GM18520 (cell line): ENCODE results near the gene AGFG2.
"Not testable (repeated sequence)": the region's sequence is repeated elsewhere in the genome, so short reads cannot be mapped to it uniquely, and the experiment has no call there.

Experiments
- ATAC-seq: cut with Tn5 transposase; IDR thresholded peaks from one replicate; pipeline ENCODE4 v1.9.1; 2021; ENCODE audit not compliant: unreplicated experiment

Gene AGFG2

DNA sequence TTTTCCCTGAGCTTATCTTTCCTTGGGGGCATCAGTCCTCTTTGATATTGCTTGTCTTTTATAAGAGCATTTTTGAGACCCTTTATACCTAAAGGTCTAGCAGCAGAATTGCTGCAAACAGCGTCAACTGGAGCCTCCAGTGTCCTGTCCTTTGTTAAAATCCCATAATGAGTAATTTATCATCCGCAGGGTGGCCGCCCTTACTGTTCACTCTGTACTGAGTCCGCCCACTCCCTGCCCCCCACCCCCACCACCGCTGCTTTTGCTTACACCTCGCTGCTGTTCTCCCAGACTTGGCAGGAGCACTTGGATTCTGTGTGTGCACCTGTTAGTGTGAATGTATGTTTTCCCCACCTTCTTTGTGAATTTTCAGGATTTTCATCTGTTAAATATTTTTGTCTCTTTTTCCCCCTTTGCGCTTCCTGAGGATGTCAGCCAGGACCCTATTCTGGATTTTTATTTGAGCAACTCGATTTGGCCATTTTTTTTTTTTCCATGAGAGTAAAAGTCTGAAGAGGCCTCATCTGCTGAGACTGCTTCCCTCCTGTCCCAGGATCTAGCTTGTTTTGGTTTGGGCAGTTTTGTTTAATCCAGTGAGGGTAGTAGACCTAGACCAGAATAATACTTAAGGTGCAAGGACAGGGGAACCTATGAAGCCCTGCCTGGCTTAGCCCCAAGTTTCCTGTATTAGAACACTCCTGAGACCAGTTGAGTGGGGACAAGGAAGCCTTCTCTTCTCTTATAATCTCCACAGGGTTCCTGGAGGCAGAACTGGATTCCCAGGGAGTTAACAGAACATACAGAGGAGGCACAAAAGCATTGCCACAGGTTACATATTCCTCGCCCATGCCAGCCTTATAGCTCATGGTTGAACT, 8.2 kb downstream of the AGFG2 start:
- ATAC-seq = no peak

DNA sequence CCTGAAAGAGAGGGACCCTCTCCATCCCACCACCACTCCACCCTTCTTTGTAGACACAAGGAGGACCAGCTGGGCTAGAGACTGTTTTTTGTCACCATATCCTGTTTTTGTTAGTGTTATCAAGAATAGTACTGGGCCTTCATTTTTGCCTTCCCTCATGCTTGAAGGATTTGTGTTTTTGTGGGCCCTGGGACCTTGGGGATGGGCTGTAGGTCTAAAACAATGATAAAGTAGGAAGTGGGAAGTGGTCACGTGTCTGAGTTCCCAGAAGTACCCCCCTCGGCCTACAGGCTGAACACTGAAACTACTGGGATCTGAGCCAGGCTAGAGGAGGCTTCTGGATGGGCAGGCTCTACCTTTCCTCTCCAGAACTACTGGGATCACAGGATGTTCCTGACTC, 8.9 kb downstream of the AGFG2 start:
- ATAC-seq = no peak

DNA sequence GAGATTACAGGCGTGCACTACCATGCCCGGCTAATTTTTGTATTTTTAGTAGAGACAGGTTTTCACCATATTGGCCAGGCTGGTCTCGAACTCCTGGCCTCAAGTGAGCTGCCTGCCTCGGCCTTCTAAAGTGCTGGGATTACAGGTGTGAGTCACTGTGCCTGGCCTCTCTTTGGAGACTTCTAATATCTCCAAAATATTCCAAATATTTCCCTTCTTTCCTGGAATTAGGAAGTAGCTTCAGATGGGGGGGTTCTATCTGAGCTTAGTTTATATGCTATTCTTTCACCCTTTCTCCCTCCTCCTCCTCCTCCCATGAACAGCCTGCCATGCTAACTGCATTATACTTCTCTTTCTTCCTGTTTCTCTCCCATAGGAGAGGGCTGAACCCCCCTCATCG, 9.4 kb downstream of the AGFG2 start:
- not testable (repeated sequence) for ATAC-seq

DNA sequence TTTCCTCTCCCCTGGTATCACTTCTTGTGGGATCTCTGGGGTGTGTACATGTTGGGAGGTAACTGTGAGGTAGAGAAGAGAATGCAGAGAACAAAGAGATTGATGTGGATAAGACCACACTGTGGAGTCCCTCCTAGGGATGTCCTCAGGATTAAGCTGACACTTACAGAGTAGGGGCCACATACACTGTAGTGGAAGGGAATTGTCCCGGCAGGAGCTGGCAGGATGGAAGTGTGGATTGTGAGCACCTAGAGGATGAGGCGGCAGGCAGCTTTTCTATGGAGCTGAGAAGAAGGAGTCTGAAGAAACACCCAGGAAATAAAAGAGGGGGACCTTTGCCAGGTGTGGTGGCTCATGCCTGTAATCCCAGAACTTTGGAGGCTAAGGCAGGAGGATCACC, 13.5 kb downstream of the AGFG2 start:
- ATAC-seq = no peak

DNA sequence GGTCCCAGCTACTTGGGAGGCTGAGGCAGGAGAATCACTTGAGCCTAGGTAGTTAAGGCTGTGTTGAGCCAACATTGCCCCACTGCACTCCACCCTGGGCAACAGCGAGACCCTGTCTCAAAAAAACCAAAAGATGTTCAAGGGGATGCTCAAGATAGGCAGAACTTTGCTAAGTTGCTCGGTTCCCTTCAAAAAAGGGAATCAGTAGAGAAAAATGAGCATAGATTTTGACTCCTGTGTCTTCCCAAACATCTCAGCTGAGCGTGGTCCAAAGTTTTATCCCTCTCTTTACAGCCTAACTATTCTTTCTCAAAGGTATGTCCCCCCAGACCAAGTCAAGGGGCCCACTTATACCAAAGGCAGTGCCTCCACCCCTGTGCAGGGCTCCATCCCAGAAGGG, 14.0 kb downstream of the AGFG2 start:
- no peak for ATAC-seq

DNA sequence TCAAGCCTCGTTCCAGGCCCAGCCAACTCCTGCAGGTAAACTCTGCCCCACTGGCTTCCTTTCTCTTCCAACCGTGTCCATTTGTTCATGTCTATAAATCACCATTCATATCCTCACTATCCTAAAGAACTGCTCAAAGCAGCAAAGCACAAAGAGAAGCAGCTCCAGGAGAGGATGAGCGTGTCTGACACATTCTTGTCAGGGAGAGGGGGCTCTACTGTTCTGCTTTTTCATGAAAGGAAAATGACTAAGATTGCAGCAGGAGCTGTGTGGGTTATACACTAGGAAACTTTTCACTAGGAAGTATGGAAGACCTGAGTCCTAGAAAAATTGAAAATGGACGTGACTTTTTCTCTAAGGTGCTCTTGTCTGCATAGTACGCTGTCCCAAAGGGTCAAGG, 16.7 kb downstream of the AGFG2 start:
- no peak for ATAC-seq

DNA sequence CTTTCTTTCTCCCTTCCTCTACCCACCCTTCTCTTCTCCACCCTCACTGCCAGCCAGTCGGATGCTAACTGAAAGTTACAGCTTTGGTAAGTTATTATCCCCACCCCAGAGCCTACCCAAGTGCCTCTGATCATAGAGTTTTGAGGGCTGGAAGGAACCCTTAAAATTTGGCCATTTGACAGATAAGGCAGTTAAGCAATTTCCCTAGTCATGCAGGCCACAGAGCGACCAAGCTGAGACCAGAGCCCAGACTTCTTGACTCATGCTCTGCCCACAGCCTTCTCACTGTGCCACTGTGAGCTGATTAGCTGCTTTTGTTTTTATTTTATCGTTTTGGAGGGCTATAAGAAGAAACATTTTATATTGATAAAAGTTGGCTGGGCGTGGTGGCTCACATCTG, 17.5 kb downstream of the AGFG2 start:
- ATAC-seq = no peak

DNA sequence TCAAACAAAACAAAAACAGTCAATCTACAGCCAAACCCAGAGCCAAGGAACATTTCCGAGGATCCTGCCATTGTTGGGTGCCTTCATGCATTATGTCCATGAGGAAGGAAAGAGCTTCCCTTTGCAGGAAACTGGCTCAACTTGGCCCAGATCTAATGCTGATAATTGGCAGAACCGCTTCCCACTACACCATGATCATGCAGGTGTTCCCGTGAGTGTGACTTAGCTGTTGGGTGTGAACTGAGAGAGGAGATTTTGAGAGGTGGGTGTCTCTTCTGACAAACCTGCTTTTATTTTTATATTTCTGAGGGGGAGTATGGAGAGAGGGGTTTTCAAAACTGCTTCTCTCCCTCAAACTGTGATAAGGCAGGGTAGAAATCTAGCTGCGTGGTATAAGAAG, 20.1 kb downstream of the AGFG2 start:
- ATAC-seq = no peak

DNA sequence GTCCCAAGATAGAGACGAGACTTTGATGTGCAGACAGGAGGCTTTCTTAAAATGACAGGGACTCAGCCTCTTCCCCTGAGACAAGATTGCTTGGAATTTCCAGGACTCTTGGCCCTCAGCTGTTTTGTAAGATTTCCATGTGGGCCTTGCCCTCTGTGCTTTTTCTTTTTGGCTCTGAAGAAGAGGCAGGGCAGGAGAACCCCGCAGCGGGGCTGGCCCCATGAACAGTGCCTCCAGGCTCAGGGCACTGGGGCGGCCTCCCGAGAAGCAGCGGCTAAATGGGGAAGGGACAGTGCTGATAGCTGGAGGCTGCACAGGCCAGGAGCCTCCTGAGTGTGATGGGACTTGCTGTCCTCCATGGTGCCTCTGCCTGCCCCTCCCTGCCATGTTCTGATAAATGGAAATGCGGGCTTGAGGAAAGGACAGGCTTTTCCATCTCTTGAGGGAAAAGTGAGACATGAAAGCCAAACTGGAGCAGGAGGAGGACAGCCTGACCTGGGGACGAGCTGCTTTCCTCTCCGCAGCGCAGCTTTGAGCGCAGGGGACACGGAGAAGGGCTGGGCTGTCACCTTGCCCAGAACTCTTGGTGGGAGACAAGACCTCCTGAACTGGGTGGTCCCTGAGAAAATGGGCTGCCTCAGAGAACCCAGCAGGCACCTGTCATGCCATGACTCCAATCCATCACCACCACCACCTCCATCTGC, 22.6 kb downstream of the AGFG2 start:
- ATAC-seq = no peak

DNA sequence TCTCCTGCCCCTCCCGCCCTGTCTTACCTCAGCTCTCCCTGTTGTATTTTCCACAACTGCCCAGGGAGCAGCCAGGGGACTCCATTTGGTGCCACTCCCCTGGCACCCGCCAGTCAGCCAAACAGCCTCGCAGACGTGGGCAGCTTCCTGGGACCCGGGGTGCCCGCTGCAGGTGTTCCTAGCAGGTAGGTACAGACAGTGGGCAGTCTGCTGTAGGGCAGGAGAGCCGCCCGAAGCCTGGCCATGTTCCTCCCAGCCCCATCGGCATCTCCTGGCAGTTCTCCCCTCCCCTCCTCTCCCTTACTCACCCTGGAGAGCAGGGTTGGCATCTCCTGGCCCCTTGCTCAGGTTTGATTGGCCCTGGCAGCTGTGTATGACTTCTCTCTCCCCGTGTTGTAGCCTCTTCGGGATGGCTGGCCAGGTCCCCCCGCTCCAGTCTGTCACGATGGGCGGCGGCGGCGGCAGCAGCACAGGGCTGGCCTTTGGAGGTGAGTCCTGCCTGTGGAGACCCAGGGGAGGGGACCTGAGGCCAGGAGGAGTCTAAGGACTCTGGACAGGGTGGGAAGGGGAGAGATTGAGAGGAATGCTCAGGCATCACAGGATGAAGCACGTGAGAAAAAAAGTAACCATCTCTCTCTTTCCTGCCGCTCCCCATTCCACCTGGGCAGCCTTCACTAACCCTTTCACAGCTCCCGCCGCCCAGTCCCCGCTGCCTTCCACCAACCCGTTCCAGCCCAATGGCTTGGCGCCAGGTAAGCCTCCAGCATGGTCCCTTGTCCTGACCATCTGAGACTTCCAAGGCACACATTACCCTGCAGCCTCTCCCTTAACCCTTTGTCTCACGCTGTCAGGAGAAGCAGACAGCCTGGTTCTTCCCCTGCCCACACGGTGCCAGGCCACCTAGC, 23.4 kb downstream of the AGFG2 start:
- no peak for ATAC-seq

DNA sequence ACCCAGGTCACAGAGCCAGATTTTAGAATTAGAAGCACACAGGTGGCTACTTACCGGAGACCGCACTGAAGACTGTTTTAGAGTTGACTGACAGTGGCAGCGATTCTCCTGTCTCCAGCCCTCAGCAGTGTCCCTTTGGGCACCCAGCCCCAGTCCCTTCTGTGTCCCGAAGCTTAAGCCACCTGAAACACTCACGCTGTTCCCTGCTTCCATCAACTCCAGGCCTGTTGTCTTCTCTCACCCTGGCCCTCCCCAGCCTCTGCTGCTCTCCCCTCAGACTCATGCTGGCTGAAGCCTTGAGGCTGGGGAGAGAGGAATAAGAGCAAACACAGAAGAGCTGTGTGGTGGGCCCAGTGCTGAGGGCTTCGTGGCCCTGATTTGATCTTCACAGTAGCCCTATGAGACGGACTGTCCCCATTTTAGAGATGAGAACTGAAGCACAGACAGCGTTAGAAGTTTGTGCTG, 24.1 kb downstream of the AGFG2 start:
- ATAC-seq = no peak

DNA sequence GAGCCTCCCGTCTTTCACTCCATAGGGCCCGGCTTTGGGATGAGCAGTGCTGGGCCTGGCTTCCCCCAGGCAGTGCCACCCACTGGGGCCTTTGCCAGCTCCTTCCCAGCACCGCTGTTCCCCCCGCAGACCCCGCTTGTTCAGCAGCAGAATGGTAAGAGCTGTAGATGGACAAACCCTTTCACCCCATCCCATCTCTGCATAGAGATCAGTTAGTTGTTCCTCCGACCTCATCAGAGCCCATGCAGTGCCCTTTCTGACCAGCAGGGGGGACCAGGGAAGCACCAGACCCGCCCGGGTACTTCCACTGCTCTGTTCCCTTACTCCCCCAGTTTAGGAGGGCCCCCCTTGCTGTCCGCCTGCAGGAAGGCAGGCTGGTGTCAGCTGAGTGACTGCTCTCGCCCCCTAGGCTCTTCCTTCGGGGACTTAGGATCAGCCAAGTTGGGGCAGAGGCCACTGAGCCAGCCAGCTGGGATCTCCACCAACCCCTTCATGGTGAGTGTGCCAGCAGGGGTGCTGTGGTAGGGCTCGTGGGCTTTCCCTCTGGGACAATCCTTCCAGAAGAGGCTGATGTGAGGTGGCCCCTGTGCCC, 24.9 kb downstream of the AGFG2 start:
- ATAC-seq = no peak

DNA sequence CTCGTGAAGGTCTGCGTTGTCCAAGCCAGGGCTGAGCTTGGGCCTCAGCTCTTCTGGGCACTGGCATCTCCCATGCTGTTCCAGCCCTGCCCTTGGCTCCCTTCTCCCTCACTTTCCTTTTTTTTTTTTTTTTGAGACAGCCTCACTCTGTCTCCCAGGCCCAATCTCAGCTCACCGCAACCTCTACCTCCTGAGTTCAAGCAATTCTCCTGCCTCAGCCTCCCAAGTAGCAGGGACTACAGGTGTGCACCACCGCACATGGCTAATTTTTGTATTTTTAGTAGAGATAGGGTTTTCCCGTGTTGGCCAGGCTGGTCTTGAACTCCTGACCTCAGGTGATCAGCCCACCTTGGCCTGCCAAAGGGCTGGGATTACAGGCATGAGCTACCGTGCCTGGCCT, 25.4 kb downstream of the AGFG2 start:
- ATAC-seq = not testable (repeated sequence)

DNA sequence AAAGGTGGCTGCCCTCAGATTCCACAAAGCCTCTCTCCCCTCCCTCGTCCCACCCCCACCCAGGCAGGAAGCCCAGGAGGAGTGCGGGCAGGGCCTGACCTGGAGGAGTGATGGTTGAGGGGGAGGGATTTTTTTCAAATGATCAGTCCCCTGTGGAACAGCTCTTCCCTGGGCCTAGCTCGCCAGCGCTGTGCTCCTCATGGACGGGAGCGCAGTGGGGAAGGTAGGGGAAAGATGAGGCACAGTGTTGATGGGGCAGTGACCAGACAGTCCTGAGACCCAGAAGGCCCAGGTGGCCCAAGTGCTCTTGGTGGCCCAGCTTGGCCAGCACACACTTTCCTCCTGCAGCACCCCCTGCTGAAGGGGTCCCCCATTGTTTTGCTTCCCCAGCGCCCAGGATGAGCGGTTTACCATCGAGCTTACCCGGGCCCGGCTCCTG, 26.1 kb downstream of the AGFG2 start:
- no peak for ATAC-seq

DNA sequence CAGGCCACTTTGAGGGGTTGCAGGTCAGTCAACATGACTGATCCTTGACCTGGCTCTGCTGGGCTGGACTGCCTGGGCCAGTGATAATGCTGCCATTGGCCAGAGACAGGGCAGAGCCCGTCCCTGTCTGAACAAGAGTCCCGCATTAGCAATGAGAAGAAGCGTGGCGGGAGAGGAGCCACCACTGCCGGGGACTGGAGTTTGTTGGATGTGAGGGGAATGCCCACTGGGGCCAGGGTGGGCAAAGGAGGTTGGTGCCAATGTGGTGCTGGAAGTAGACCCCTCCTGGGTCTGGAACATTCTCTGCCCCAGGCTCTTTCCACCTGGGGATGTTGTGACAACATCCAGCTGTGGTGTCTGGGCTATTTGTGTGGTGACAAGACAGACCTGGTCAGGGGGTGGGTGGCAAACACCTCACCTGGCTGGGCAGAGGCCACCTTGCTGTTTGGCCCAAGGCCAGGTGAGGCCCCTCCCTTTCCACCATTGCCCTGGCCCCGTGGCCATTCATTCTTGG, 27.1 kb downstream of the AGFG2 start:
- no peak for ATAC-seq

DNA sequence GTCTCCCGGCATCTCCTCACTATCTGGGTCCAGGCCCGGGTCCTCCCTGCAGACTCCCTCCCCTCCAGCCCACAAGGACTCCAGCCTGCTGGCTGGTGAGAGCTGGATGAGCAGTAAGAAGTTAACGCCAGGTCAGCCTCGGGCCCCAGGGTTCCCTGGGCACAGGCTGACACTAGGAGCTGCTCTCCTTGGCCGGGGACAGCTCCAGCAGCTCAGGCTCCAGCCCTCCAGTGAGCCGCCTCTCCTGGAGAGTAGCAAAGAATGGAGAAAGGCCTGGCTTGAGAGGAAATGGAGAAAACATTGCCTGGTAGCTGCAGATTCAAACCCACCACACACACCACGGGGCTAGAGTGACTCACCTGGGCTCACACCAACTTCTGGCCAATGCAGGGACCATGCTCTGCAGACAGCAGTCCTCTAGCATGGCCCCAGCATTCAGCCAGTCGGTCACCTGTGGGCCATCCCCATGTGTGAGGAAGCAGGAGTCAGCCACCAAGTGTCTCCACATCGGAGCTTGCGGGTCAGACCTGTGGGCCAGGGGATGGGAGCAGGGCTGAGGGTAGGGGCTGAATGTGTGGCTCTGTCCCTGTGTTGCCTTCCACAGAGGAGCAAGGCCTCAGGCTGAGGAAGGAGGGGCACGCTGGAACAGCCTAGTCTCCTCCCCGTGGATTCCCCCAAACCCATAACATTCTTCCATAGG, 28.2 kb downstream of the AGFG2 start:
- ATAC-seq = no peak

DNA sequence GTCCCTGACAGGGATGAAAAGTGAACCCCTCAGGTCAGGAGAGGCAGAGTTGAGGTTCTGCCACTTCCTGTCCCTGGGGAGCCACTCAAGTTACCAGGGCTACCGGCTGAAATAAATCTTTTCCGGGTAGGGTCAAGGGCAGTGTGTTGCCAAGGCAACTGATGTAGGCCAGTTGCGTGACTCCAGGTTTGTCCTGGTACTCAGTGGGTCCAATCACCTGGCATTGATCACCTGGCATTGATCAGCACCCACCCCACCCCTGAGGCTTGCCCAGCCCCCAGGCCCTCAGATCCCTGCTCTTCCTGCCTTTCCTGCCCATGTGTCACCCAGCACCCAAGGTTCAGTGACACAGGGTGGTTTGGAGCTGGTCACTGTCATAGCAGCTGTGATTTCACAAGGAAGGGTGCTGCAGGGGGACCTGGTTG, 28.8 kb downstream of the AGFG2 start:
- no peak for ATAC-seq

DNA sequence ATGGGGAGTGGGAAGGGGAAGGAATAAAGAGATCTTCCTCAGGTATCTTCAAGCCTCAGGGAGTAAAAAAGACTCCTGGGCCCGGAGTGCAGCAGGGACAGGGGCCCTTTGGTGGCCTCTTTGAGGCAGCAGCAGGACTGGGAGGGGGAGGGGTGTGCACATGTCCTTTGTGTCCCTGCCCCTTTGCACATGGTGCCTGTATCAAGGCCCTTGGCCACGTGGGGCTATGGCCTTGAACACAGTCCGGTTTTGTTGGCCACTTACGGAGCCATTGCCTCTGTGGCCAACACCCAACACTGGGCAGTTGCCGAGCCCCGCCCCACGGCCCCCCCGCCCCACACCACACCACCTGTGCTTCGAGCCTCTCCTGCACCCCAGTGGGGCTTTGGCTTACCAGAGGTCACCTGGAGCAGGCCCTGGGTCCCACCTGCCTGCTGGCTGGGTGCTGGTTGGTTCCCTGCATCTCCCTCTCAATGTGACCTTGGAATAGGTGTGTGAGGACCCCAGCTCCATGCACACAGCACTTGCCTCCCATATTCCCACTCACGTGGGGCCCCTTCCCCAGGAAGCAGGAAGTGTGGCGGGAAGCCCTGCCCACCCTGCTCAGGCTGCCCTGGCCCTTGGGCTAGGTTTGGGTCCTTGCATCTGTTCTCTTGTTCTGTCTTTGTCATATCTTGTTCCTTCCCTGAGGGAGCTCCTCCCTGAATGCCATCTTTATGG, 29.3 kb downstream of the AGFG2 start:
- ATAC-seq = no peak
